ENCODE results near the gene TRPM3.

- no peak for TF ChIP-seq CTCF (conservative IDR thresholded peaks at IDR 0.05)
- TF ChIP-seq EZH2 (IDR thresholded peaks at IDR 0.05; ENCODE audit: low read depth), result no peak
Measured at GRCh38 chr9:70530716-70531115, 590.7 kb downstream of the TRPM3 start.
